ENCODE results near the gene CCNL1.
"Not testable (repeated sequence)": the region's sequence is repeated elsewhere in the genome, so short reads cannot be mapped to it uniquely, and the experiment has no call there.

The CCNL1 gene

GRCh38 chr3:157159762-157160657 lies at the start of gene CCNL1:
Gene CCNL1 (minus strand): TSS chr3:157160147. CDS start chr3:157160094, 53 bp downstream.
- FAIRE-seq, result no peak

DNA sequence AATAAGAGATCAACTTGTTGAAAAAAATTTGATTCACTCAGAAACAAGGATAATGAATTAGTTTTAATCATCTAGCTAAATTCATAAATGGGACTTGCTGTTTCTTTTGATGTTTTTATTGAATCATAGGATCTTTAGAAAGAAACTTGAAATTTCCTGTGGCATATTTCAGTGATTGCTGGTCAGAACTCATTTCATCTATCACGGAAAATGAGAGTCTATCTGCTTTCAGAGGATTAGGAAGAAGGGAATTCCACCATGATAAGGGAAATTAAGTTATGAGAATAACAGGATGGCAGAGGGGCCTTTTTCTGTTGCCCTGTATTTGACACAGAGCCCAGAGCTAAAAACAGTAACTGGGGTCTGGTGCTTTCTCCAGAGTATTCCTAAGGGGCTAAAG lies 44.9 kb upstream of the CCNL1 start:
- FAIRE-seq, result no peak

- FAIRE-seq, result peak; percentile 88
These were observed 44.5 kb upstream of the CCNL1 start for GRCh38 chr3:157204431-157204830.

- FAIRE-seq, result peak; percentile 33
These were observed 41.8 kb upstream of the CCNL1 start for GRCh38 chr3:157201648-157202278.

GRCh38 chr3:157199841-157200240 lies 39.9 kb upstream of the CCNL1 start:
- FAIRE-seq, result no peak

DNA sequence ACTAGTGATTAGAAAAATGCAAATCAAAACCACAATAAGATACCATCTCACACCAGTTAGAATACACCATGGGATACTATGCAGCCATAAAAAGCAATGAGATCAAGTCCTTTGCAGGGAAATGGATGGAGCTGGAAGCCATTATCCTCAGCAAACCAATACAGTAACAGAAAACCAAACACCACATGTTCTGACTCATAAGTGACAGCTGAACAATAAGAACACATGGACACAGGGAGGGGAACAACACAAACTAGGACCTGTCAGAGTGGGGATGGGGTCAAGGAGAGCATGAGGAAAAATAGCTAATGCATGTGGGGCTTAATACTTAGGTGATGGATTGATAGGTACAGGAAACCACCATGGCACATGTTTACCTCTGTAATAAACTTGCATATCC lies 36.0 kb upstream of the CCNL1 start:
- FAIRE-seq, result no peak

- FAIRE-seq, result not testable (repeated sequence)
These were observed 31.2 kb upstream of the CCNL1 start for GRCh38 chr3:157191149-157191548.

DNA sequence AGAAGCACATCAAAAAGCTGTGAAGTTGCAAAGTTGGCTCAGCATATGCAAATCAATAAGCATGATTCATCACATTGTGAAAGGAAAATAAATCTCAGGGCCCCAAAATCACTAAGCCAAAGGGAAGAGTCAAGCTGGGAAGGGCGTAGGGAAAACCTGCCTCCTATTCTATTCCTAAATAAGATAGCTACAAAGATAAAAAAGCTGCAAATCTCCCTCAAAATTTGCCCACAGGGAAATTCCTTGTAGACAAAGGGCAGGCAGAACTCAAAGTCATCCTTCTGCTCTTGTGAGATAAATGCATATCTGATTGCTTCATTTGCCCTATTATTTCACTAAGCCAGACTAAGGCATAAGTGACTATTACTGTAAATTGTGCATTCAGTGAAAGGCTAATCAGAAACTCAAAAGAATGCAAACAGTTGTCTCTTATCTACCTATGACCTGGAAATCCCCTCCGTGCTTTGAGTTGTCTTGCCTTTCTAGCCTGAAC lies 30.5 kb upstream of the CCNL1 start:
- no peak for FAIRE-seq

DNA sequence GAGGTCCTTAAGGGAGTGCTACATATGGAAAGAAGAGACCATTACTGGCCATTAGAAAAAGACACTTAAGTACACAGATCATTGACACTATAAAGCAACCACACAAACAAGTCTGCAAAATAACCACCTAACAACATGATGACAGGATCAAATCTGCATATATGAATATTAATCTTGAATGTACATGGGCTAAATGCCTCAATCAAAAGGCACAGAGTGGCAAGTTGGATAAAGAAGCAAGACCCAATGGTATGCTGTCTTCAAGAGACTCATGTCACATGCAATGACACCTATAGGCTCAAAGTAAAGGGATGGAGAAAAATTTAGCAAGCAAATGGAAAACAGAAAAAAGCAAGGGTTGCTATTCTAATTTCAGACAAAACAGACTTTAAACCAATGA lies 28.4 kb upstream of the CCNL1 start:
- no peak for FAIRE-seq

GRCh38 chr3:157182879-157183278 lies 22.9 kb upstream of the CCNL1 start:
- FAIRE-seq, result no peak

DNA sequence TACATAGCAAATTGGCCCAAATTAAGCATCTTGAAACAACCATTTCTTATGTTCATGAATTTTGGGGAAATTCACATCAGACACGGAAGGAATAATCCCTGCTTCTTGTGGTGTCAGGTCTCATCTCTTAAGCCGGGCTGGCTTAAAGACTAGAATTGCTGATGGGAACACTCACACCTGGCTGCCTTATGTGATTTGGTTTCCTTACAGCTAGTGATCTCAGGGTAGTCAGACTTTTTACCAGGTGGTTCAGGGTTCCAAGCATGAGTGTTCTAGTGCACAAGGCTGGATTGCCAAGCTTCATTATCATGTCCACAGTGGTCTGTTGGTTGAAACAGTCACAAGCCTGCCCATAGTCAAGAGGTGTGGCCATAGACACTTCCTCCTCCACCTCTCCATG lies 20.3 kb upstream of the CCNL1 start:
- FAIRE-seq, result no peak

GRCh38 chr3:157179365-157179803 lies 19.4 kb upstream of the CCNL1 start:
- no peak for FAIRE-seq

- not testable (repeated sequence) for FAIRE-seq
These were observed 18.8 kb upstream of the CCNL1 start for GRCh38 chr3:157178503-157179364.

DNA sequence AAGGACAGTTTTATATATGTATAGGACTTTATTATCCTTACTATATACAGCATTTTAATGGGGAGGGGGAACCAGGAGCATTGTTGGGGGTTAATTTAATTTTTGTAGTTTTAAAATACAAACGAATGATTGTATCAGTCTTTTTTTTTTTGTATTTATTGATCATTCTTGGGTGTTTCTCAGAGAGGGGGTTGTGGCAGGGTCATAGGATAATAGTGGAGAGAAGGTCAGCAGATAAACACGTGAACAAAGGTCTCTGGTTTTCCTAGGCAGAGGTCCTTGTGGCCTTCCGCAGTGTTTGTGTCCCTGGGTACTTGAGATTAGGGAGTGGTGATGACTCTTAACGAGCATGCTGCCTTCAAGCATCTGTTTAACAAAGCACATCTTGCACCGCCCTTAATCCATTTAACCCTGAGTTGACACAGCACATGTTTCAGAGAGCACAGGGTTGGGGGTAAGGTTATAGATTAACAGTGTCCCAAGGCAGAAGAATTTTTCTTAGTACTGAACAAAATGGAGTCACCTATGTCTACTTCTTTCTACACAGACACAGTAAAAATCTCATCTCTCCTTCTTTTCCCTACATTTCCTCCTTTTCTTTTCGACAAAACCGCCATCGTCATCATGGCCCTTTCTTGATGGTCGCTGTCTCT lies 18.0 kb upstream of the CCNL1 start:
- not testable (repeated sequence) for FAIRE-seq

DNA sequence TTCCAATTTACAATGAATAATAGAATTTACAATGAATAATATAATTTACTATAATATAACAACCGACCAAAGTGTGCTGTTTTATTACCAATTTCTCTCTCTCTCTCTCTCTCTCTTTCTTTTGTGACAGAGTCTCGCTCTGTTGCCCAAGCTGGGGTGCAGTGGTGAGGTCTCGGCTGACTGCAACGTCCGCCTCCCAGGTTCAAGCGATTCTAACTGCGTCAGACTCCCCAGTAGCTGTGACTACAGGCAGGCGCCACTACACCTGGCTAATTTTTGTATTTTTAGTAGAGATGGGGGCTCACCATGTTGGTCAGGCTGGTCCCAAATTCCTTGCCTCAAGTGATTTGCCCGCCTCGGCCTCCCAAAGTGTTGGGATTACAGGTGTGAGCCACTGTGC lies 17.0 kb upstream of the CCNL1 start:
- FAIRE-seq, result no peak

- FAIRE-seq, result no peak
These were observed 16.0 kb upstream of the CCNL1 start for GRCh38 chr3:157175691-157176507.

DNA sequence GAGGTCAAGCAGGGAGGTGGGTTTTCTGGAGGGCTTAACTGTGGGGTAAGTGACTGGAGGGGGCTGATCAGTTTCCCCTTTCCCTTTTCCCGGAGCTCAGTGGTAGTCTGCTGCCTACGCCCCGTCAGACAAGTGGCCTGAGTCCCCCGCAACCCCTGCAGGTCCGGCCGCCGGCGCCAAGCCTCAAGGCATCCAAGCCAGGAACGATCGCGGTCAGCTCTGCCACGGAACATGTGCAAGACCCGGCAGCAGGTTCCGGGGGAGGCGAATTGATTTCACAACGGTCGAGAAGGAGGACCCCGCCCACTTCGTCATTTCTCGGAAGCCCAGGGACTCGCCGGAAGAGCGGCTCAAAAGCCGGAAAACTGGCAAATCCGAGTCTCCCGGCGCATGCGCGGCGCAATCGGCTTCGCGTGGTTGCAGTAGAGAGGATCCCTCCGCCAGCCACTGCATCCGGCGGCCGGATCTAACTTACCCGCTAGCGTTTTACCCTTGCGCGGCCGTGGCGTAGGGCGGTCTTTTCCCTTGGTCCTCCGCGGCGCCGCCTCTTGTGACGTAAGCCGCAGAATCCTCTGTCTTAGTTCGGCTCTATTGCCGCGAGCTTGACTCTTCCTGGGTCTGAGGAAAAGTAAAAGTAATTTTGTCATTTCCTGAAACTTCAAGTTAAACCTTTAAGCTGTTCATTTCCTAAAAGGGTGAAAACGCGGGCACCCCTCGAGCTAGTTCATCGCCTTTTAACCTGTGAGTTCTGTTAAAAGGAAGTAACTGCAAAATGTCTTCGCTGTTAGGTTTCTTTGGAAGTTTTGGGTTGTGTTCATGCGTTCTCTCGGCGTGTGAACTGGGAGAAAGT lies 14.9 kb upstream of the CCNL1 start:
- peak; percentile 93 for FAIRE-seq

DNA sequence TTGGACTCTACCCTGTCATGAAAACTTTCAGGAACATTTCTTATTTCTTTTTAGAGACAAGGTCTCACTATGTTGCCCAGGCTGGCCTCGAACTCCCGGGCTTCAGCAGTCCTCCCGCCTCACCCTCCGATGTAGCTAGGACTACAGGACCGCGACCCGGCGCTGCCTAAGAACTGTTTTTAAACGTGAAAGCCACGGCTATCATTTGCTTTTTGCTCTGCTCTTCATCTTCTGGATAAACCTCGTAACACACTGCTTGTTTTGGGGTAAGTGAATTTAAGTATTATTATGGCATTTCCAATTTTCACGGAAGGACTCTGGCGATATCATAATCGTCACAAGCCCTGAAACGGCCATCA lies 14.3 kb upstream of the CCNL1 start:
- FAIRE-seq, result no peak

GRCh38 chr3:157173343-157173742 lies 13.4 kb upstream of the CCNL1 start:
- not testable (repeated sequence) for FAIRE-seq

- no peak for FAIRE-seq
These were observed 12.8 kb upstream of the CCNL1 start for GRCh38 chr3:157172746-157173145.

- no peak for FAIRE-seq
These were observed 10.9 kb upstream of the CCNL1 start for GRCh38 chr3:157170861-157171260.
